ENCODE measurements around the gene TOB1. TPM values are rescaled to one million over a fixed set of nuclear protein-coding genes. Genes with fewer than 3 reads are reported as not detected.

TOB1 gene
- total and polyA plus RNA-seq, 2 of the 4 experiments (the other 2 are of a cell fraction): 4.3 to 9.0 TPM

DNA sequence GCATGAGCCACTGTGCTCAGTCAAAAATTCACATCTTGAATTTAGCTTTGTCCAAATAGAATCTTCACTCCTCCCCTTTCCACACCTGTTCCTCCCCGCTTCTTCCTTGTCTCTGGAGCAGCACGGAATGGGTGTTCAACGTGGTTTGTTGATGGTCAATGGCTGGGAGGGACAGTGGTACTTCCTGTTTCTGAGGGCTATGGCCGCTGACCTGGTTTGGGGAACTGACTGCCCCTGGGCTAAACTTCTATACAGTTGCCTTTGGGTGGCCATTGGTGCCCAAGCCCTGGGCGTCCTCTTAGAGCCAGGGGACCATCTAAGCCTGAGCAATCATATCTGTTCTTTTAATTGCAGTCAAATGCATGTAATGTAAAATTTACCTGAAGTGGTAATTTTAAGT lies 49.9 kb downstream of the TOB1 start:
- 100% methylated on average over 1 of the region's 5 CpGs; no CpG with 5 or more reads in 1 of the 2 experiments for WGBS, 2 experiments (ENCODE audit: extremely low coverage in 2 of 2, insufficient read length in 1 of 2)
- intact Hi-C loops (cut with micrococcal nuclease): no loop called here
- Histone ChIP-seq H3K27ac (ENCODE audit: insufficient read depth, low read length) (no peak overlapping the region), H3K4me2 (ENCODE audit: low read depth, low read length) (no peak overlapping the region), H2AK9ac (replicated peaks; ENCODE audit: low read depth, low read length, poor library complexity) (no peak overlapping the region), H3K9ac (ENCODE audit: low read depth, low read length) (no peak overlapping the region), H3K56ac (ENCODE audit: extremely low read depth, insufficient read depth, low read length) (no peak overlapping the region), H3K4ac (ENCODE audit: low read depth, low read length) (no peak overlapping the region), H3K27me3 (ENCODE audit: control insufficient read depth, insufficient read depth, low read length) (peaks cover 37% of the 10 kb centered on the region), H3K4me1 (ENCODE audit: control insufficient read depth, insufficient read depth, low read length) (no peaks in the 10 kb centered on the region), H2AFZ (replicated peaks; ENCODE audit: low read length, poor library complexity) (no peak overlapping the region), H4K8ac (ENCODE audit: low read depth in 2 of 2, low read length in 2 of 2) (no peak overlapping the region), H3K9me3 (ENCODE audit: control insufficient read depth, insufficient read depth, low read length) (no peaks in the 10 kb centered on the region), H3K79me1 (ENCODE audit: low read depth in 1 of 2, low read length in 2 of 2) (no peaks in the 10 kb centered on the region), H2BK5ac (ENCODE audit: low read depth, low read length, poor library complexity, severe bottlenecking) (no peak overlapping the region), H2AK5ac (ENCODE audit: low read depth, low read length) (no peak overlapping the region), H3K18ac (ENCODE audit: low read depth, low read length) (no peak overlapping the region), H4K5ac (ENCODE audit: low read depth, low read length) (no peak overlapping the region), H3K36me3 (ENCODE audit: control insufficient read depth, insufficient read depth, low read length) (no peaks in the 10 kb centered on the region), H2BK20ac (ENCODE audit: low read depth, low read length) (no peak overlapping the region), H3K9me1 (ENCODE audit: insufficient read depth, low read length) (no peaks in the 10 kb centered on the region), H4K91ac (ENCODE audit: insufficient read depth, low read depth, low read length) (no peak overlapping the region), H3K4me3 (ENCODE audit: insufficient read depth, low read depth, low read length) (no peak overlapping the region), H3K23ac (ENCODE audit: low read depth, low read length) (no peak overlapping the region), H2BK120ac (ENCODE audit: low read depth, low read length) (no peak overlapping the region), H3K14ac (replicated peaks; ENCODE audit: low read depth, low read length) (no peak overlapping the region), H4K20me1 (ENCODE audit: insufficient read depth, low read length) (no peaks in the 10 kb centered on the region), H2BK15ac (ENCODE audit: low read depth, low read length) (no peak overlapping the region)
- ChIA-PET CTCF (interaction anchor here (0.8 to 1.1 kb wide), 3 partner anchors 12 to 32 kb away, joined by 3 to 4 read pairs (median 4); no protein-coding TSS in a partner anchor), POLR2A (ENCODE audit: unreplicated experiment) (interaction anchor here (0.6 kb wide), 1 partner anchor 137 kb away, joined by 8 read pairs; no protein-coding TSS in a partner anchor)
- in situ Hi-C loops (cut with MboI; ENCODE audit: low sequenced_read_pairs): no loop called here
- DNase-seq: no peak
- no TSS peak for BruUV-seq (replicated peaks)
- TF ChIP-seq BHLHE40 (IDR thresholded peaks at IDR 0.05; ENCODE audit: low read depth, low read length) (no peak), NFE2L2 (IDR thresholded peaks at IDR 0.05; ENCODE audit: low read depth, low read length) (no peak), MAFK (IDR thresholded peaks at IDR 0.05; ENCODE audit: low read depth, low read length) (no peak)
- no peak for ATAC-seq (ENCODE audit: low read depth)
- dilution Hi-C loops (cut with HindIII; ENCODE audit: low sequenced_read_pairs, unreplicated experiment): no loop called here
